NCI-H1092 (cell line): Measurements from ENCODE around the gene RXRG.

Source experiments
- DNase-seq: peaks from one replicate; lab custom pipeline; 2025; lab: John Stamatoyannopoulos, UW

The RXRG gene

GRCh38 chr1:165369255-165369848, 75.6 kb downstream of the RXRG start:
- DNase-seq, result peak; percentile 48

- peak; percentile 90 for DNase-seq
Measured at GRCh38 chr1:165367375-165367993, 77.4 kb downstream of the RXRG start.

GRCh38 chr1:165365341-165365740, 79.6 kb downstream of the RXRG start:
- no peak for DNase-seq

GRCh38 chr1:165364568-165365133, 80.3 kb downstream of the RXRG start:
- peak; percentile 35 for DNase-seq

- DNase-seq, result no peak
Measured at GRCh38 chr1:165356876-165357275, 88.0 kb downstream of the RXRG start.

- DNase-seq, result no peak
Measured at GRCh38 chr1:165355977-165356811, 88.7 kb downstream of the RXRG start, which contains the start of gene LMX1A. Gene LMX1A, minus strand, starts transcription at chr1:165356715. Its CDS starts 1,156 bp downstream, at chr1:165355559.

- DNase-seq, result no peak
Measured at GRCh38 chr1:165355139-165355976, 89.6 kb downstream of the RXRG start.

- DNase-seq, result no peak
Measured at GRCh38 chr1:165354739-165355138, 90.2 kb downstream of the RXRG start.

- no peak for DNase-seq
Measured at GRCh38 chr1:165353731-165354671, 90.9 kb downstream of the RXRG start.

GRCh38 chr1:165352442-165353293, 92.3 kb downstream of the RXRG start:
- DNase-seq, result peak; percentile 13

- DNase-seq, result no peak
Measured at GRCh38 chr1:165351863-165352441, 93.0 kb downstream of the RXRG start.
